ENCODE results near the gene CPPED1.

CPPED1 gene

DNA sequence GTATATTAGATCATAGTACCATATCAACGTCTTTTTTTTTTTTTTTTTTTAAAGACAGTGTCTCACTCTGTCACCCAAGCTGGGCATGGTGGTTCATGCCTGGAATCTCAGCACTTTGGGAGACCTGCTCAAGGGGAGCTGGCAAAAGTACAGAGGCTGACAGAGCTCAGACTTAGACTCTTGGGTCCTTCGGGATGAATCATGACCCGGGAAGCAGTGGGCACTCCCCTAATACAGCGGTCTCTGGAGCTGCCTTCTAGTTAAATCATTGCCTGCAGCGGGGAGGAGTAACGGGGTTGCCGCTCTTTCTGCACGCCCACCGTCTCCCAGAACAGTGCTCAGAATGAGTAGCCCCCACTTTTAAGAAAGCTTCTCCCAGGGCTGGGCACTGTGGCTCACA lies 174.4 kb downstream of the CPPED1 start:
- DNase-seq = no peak

- no peak for DNase-seq
These were observed 175.2 kb downstream of the CPPED1 start for GRCh38 chr16:12628536-12628935.

DNA sequence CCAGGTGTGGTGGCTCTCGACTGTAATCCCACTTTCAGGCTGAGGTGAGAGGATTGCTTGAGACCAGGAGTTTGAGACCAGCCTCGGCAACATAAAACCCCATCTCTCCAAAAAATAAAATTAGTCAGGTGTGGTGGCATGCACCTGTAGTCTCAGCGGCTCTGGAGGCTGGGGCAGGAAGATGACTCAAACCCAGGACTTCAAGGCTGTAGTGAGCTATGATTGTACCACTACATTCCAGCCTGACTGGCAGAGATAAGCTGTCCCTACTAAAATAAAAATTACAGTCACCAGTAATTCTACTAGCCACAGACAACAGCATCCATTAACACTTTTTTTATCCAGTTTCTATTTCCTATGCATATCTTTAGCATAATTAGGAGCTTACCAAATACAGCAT lies 176.3 kb downstream of the CPPED1 start:
- no peak for DNase-seq

- no peak for DNase-seq
These were observed 177.3 kb downstream of the CPPED1 start for GRCh38 chr16:12626411-12626810.

GRCh38 chr16:12625716-12626115 lies 178.0 kb downstream of the CPPED1 start:
- no peak for DNase-seq

DNA sequence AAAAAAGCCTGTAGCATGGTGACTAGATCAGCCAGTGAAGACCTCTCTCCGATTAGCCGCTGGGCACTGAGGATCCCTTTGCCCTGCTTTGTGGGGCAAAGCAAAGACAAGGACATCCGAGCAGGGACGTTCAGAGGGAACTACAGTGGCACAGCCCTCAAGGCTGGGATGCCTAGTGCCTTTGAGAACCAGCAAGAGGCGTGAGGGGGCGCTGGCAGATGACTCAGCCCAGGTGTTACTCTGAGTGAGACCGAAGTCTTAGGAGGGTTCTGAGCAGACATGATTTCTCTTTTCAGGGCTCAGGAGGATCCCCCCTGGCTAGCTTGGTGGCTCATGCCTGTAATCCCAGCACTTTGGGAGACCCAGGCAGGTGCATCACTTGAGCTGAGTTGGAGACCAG lies 178.6 kb downstream of the CPPED1 start:
- DNase-seq = no peak

- DNase-seq = no peak
These were observed 183.5 kb downstream of the CPPED1 start for GRCh38 chr16:12620150-12620549.

GRCh38 chr16:12618515-12618914 lies 185.2 kb downstream of the CPPED1 start:
- DNase-seq = no peak

- no peak for DNase-seq
These were observed 186.3 kb downstream of the CPPED1 start for GRCh38 chr16:12617401-12617819.

DNA sequence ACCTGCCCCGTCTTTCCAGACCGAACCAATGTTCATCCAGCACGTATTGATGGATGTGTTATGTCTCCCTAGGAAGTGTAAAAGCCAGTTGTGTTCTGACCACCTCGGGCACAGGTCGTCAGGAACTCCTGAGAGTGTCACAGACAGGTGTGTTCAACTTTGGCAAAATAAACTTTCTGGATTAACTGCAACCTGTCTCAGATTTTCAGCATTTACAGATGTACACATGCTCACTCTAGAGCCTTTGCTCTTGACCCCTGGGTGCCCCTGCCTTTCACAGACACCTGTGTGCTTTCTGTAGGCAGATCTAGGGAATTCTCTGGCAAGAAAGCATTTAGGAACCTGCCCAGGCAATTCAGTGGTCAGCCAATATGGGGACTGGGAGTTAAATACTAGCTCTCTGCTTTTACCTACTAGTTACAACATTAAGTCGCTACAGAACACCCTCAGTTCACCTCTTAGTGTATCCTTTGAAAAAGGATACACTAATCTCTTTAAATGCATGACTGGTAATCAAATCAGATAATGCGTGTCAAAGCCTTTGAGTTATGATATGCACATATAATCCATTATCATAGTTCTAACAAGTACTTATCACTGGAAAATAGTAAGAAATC lies 188.9 kb downstream of the CPPED1 start:
- DNase-seq = no peak

DNA sequence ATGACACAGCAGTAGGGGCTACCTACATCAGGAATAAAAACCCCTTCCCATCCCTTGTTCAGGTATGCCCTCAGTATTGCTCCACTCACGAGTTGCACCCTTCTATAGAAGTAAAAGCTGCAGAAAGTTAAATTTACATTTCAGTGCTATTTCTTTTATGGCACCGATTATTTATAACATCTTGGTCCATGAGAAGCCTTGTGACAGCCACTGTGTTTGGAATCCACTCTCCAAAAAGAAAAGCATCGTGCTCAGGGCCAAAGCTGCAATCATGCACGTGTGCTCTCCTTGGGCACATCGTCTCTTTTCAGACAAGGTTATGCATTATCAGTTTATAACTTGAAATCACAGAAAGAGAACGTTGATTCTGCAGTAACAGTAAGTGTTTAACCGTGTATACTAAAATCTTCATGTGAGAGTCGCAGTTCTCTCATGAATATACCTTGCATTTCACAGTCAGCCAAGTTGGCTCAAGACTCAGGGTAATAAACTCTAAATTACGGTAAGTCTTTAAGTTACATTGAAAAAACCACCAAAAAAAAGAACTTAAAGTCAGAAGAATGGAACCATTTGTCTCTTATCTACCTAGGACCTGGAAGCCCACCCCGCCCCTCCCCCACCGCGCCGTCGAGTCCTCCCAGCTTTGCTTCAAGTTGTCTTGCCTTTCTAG lies 189.6 kb downstream of the CPPED1 start:
- DNase-seq = no peak

- DNase-seq = no peak
These were observed 190.3 kb downstream of the CPPED1 start for GRCh38 chr16:12613131-12613991.

DNA sequence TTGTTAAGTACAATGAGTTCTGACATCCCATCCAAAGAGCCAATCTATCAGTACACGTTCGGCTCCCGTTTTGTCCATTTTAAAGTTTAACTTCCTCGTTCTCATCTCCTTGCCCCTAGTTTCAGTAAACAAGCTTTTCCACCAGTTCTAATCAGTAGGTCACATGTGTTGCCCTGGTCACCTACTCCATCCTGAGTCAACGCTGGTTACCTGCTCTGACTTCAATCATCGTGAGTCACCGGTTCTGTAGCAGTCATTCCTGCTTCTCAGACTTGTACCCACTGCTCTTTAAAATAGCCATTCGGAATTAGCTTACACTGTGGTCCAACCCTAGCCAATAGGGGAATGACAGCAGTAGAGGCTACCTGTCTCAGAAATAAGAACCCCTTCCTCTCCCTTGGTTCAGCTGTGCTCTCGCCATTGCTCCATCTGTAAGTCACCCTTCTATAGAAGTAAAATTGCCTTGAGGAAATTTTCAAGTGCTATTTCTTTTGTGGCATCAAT lies 191.0 kb downstream of the CPPED1 start:
- DNase-seq = no peak

GRCh38 chr16:12611916-12612597 lies 191.6 kb downstream of the CPPED1 start:
- no peak for DNase-seq

DNA sequence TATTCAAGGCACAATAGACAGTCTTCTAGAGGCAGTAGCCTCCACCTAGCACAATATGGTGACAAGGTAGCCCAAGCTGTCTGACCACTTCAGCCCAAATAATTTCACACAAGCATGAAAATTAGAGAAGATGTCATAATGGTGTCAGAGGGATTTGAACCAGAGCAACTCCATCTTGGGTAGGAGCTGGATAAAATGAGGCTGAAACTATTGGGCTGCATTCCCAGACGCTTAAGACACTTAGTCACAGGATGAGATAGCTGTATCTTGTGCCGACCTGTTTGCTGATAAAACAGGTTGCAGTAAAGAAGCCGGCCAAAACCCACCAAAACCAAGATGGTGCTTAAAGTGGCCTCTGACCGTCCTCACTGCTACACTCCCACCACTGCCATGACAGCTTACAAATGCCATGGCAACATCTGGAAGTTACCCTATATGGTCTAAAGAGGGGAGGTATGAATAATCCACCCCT lies 192.6 kb downstream of the CPPED1 start:
- DNase-seq = no peak

- no peak for DNase-seq
These were observed 193.6 kb downstream of the CPPED1 start for GRCh38 chr16:12609937-12610699.
